ENCODE results near the gene TMEM86A. TPM values are rescaled to one million over a fixed set of nuclear protein-coding genes. Genes with fewer than 3 reads are reported as not detected.

The TMEM86A gene
- total and polyA plus RNA-seq, 2 of the 13 experiments (the other 11 are each of a cell fraction or from before 2014, with no cell fraction given): 0.03 to 0.07 TPM

- CTCF ChIA-PET (ENCODE audit: low intra/inter-chr PET ratio, low total read pairs): no interaction called here
- BruUV-seq (replicated peaks): no TSS peak
- Histone ChIP-seq H3K4me3 (replicated peaks in 1 of 3; ENCODE audit: insufficient read depth in 1 of 3, low read depth in 2 of 3, low read length in 3 of 3) (no peak overlapping the region), H2AFZ (ENCODE audit: low read length) (no peak overlapping the region), H3K4me2 (ENCODE audit: low read depth, low read length) (no peak overlapping the region), H3K36me3 (replicated peaks in 1 of 2; ENCODE audit: control insufficient read depth in 1 of 2, insufficient read depth in 2 of 2, low read length in 2 of 2) (no peaks in the 10 kb centered on the region), H3K9me3 (ENCODE audit: low read length) (no peaks in the 10 kb centered on the region), H3K9ac (ENCODE audit: insufficient read depth, low read depth, low read length) (no peak overlapping the region), H3K27me3 (ENCODE audit: control insufficient read depth in 1 of 2, insufficient read depth in 2 of 2, low read length in 2 of 2) (peaks cover 1 to 75% of the 10 kb centered on the region in 2 experiments; a peak in 4 of 5 replicates), H3K79me2 (ENCODE audit: insufficient read depth, low read length) (no peaks in the 10 kb centered on the region), H3K4me1 (ENCODE audit: insufficient read depth, low read length) (peaks cover 2% of the 10 kb centered on the region), H4K20me1 (ENCODE audit: insufficient read depth, low read length) (no peaks in the 10 kb centered on the region), H3K27ac (ENCODE audit: extremely low read length, insufficient read depth, low read length) (no peak overlapping the region)
- TF ChIP-seq ZNF598 (CRISPR knock-in tag; IDR thresholded peaks at IDR 0.05; ENCODE audit: borderline replicate concordance): no peak
- 0% methylated on average over 1 of the region's 1 CpG for WGBS (ENCODE audit: low lambda C conversion rate)
- in situ Hi-C loops (cut with HindIII; ENCODE audit: extremely low pct_ligation_motif_present, low pct_unique_long_range_greater_than_20kb): no loop called here
- DNase-seq (ENCODE audit: low spot score) (no peak), ATAC-seq (no peak), FAIRE-seq (no peak)
- intact Hi-C loops (cut with micrococcal nuclease; ENCODE audit: unreplicated experiment): no loop called here
- POLR2A ChIA-PET: no interaction called here
Measured at GRCh38 chr11:18704698-18705097, 6.1 kb downstream of the TMEM86A start.

- Histone ChIP-seq H3K4me2 (ENCODE audit: low read depth, low read length) (no peak overlapping the region), H3K4me1 (ENCODE audit: insufficient read depth, low read length) (no peaks in the 10 kb centered on the region), H3K4me3 (replicated peaks in 1 of 3; ENCODE audit: insufficient read depth in 1 of 3, low read depth in 2 of 3, low read length in 3 of 3) (no peak overlapping the region; a peak in 1 of 6 replicates), H4K20me1 (ENCODE audit: insufficient read depth, low read length) (no peaks in the 10 kb centered on the region), H3K36me3 (replicated peaks in 1 of 2; ENCODE audit: control insufficient read depth in 1 of 2, insufficient read depth in 2 of 2, low read length in 2 of 2) (no peaks in the 10 kb centered on the region), H2AFZ (ENCODE audit: low read length) (no peak overlapping the region), H3K27ac (ENCODE audit: extremely low read length, insufficient read depth, low read length) (no peak overlapping the region), H3K79me2 (ENCODE audit: insufficient read depth, low read length) (no peaks in the 10 kb centered on the region), H3K9me3 (ENCODE audit: low read length) (no peaks in the 10 kb centered on the region), H3K27me3 (ENCODE audit: control insufficient read depth in 1 of 2, insufficient read depth in 2 of 2, low read length in 2 of 2) (peaks cover 1 to 74% of the 10 kb centered on the region in 2 experiments; a peak in 4 of 5 replicates), H3K9ac (ENCODE audit: insufficient read depth, low read depth, low read length) (no peak overlapping the region)
- in situ Hi-C loops (cut with HindIII; ENCODE audit: extremely low pct_ligation_motif_present, low pct_unique_long_range_greater_than_20kb) (no loop called here), intact Hi-C loops (cut with micrococcal nuclease; ENCODE audit: unreplicated experiment) (no loop called here)
- ATAC-seq (no peak), FAIRE-seq (no peak), DNase-seq (ENCODE audit: low spot score) (no peak)
- ChIA-PET POLR2A (no interaction called here), CTCF (ENCODE audit: low intra/inter-chr PET ratio, low total read pairs) (no interaction called here)
- BruUV-seq (replicated peaks): no TSS peak
- WGBS (ENCODE audit: low lambda C conversion rate): 21% methylated on average over 2 of the region's 46 CpGs
- TF ChIP-seq XBP1 (CRISPR knock-in tag; IDR thresholded peaks at IDR 0.05) (no peak), NFE2L2 (IDR thresholded peaks at IDR 0.05; ENCODE audit: low read length) (no peak), ZNF121 (CRISPR knock-in tag; IDR thresholded peaks at IDR 0.05) (no peak), SNRNP70 (IDR thresholded peaks at IDR 0.05; ENCODE audit: low read depth, low read length) (no peak), CEBPZ (IDR thresholded peaks at IDR 0.05; ENCODE audit: low read length) (no peak), GZF1 (CRISPR knock-in tag; IDR thresholded peaks at IDR 0.05) (no peak), CREB1 (IDR thresholded peaks at IDR 0.05) (no peak), CREB1 (CRISPR knock-in tag; IDR thresholded peaks at IDR 0.05) (no peak), TFAP4 (IDR thresholded peaks at IDR 0.05; ENCODE audit: borderline replicate concordance, low read depth) (no peak), STAT6 (CRISPR knock-in tag; IDR thresholded peaks at IDR 0.05; ENCODE audit: borderline replicate concordance) (no peak), ZNF550 (CRISPR knock-in tag; IDR thresholded peaks at IDR 0.05; ENCODE audit: borderline replicate concordance) (no peak)
Measured at GRCh38 chr11:18705651-18706281, 7.2 kb downstream of the TMEM86A start.
